Lung (tissue), 12 donors: ENCODE data around the gene ADAMTS14. TPM values are rescaled to one million over a fixed set of nuclear protein-coding genes. Genes with fewer than 3 reads are reported as not detected.

Experiments
- ATAC-seq: fragments of 200-7000 bp; cut with Tn5 transposase; one replicate; pipeline ENCODE4 v1.9.1; 2020; ENCODE audit warnings: moderate number of reproducible peaks; ENCODE audit not compliant: insufficient read depth, low FRiP score
- DNase-seq, 3 donors: peaks; one replicate each; pipeline ENCODE4 v3.0.0-alpha.2; 2013 to 2017
- H3K27ac ChIP-seq, 2 donors: one replicate each; pipeline ENCODE4 v1.5.1; 2013; ENCODE audit warnings: mild to moderate bottlenecking in 2 of 2, moderate library complexity in 2 of 2, control low read depth in 1 of 2, inconsistent platforms in 1 of 2, low read depth in 1 of 2, low read length in 1 of 2
- H3K27me3 ChIP-seq, 3 donors: one replicate each; pipeline ENCODE4 v1.5.1; 2013; ENCODE audit warnings: low read length in 2 of 3; ENCODE audit not compliant: control insufficient read depth in 3 of 3, insufficient read depth in 3 of 3
- H3K36me3 ChIP-seq, 4 donors: one replicate each; pipeline ENCODE4 v1.5.1; 2013; ENCODE audit warnings: low read length in 4 of 4, mild to moderate bottlenecking in 1 of 4, moderate library complexity in 1 of 4; ENCODE audit not compliant: control insufficient read depth in 4 of 4, insufficient read depth in 4 of 4
- H3K4me1 ChIP-seq, 5 donors: one replicate each; pipeline ENCODE4 v1.5.1; 2013; ENCODE audit warnings: low read length in 5 of 5, mild to moderate bottlenecking in 2 of 5, moderate library complexity in 1 of 5; ENCODE audit not compliant: control insufficient read depth in 5 of 5, insufficient read depth in 5 of 5
- H3K4me3 ChIP-seq: one replicate; pipeline ENCODE4 v1.5.1; 2013; ENCODE audit warnings: mild to moderate bottlenecking, control low read depth, moderate library complexity
- H3K9ac ChIP-seq, 2 donors: one replicate each; pipeline ENCODE4 v1.5.1; 2013; ENCODE audit warnings: low read length in 2 of 2, control low read depth in 1 of 2; ENCODE audit not compliant: insufficient read depth in 1 of 2
- H3K9me3 ChIP-seq, 4 donors: one replicate each; pipeline ENCODE4 v1.5.1; 2013; ENCODE audit warnings: low read length in 3 of 4, mild to moderate bottlenecking in 1 of 4, moderate library complexity in 1 of 4; ENCODE audit not compliant: control insufficient read depth in 4 of 4, insufficient read depth in 3 of 4
- CTCF ChIP-seq: IDR thresholded peaks from 2 replicates; pipeline ENCODE4 v1.5.1; 2012; ENCODE audit warnings: mild to moderate bottlenecking; ENCODE audit errors: control extremely low read depth, extremely low read depth
- WGBS, 2 donors: extraction: QIAGEN DNeasy Blood & Tissue Kit; methylation state at CpG; one replicate each; pipeline ENCODE4 v1.1.7; 2013; 5-methylcytosine and 5-hydroxymethylcytosine counted together
- polyA plus RNA-seq, 2 donors: library from polyadenylated mRNA; stranded (reverse); fragments of 200-250 nt; gene quantifications; one replicate each; pipeline ENCODE4 v1.2.1, GENCODE V29; 2013
- total RNA-seq, 2 donors: library from RNA; depleted of rRNA in 1 of 2; stranded (reverse); fragments of >200 nt in 1 of 2; gene quantifications; one replicate each; pipeline ENCODE4 v1.2.1, GENCODE V29; 2014 to 2021
- donor health status: control.
- donor health status: control.
- donor health status: Bipolar disorder and iron deficiency.
- donor health status: healthy.
- donor health status: DM: yes; HTN: yes; CAD: no.

Gene ADAMTS14
- total and polyA plus RNA-seq, 4 donors: 0.47 to 3.9 (median 1.2) TPM

- H3K36me3 ChIP-seq: no peaks in the 10 kb centered on the region
- no peak overlapping the region for H3K4me3 ChIP-seq
- H3K9ac ChIP-seq: no peak overlapping the region
- ATAC-seq (no peak), DNase-seq (no peak)
- no peak for TF ChIP-seq CTCF
- H3K27me3 ChIP-seq: no peaks in the 10 kb centered on the region
- H3K4me1 ChIP-seq: peaks cover 3 to 32% (median 11%) of the 10 kb centered on the region in 5 donors
- H3K27ac ChIP-seq: no peak overlapping the region
- H3K9me3 ChIP-seq: no peaks in the 10 kb centered on the region
- WGBS, 2 donors: 88 to 92% methylated on average over 7 of the region's 7 CpGs
Measured at GRCh38 chr10:70669732-70670317, 2.5 kb upstream of the ADAMTS14 start.

GRCh38 chr10:70671619-70672164 is 614 bp upstream of the ADAMTS14 start:
- Histone ChIP-seq H3K4me1 (peaks cover 2 to 32% (median 10%) of the 10 kb centered on the region in 5 donors), H3K27me3 (no peaks in the 10 kb centered on the region)

GRCh38 chr10:70673043-70673928 is 980 bp downstream of the ADAMTS14 start:
- H3K36me3 ChIP-seq: no peaks in the 10 kb centered on the region
- ATAC-seq (peak; percentile 27), DNase-seq (peak; percentile 46 to 51 (median 50))
- WGBS, 2 donors: 61 to 71% methylated on average over 14 of the region's 14 CpGs
- H3K9ac ChIP-seq: peak overlapping the region in 1 of 2 donors; percentile 51
- H3K4me1 ChIP-seq: peaks cover 2 to 32% (median 10%) of the 10 kb centered on the region in 5 donors
- H3K27me3 ChIP-seq: no peaks in the 10 kb centered on the region
- TF ChIP-seq CTCF: no peak
- no peak overlapping the region for H3K4me3 ChIP-seq
- H3K27ac ChIP-seq: no peak overlapping the region
- no peaks in the 10 kb centered on the region for H3K9me3 ChIP-seq

More at GRCh38 chr10:70671619-70672164, 614 bp upstream of the ADAMTS14 start:
- no peak for TF ChIP-seq CTCF
- no peaks in the 10 kb centered on the region for H3K36me3 ChIP-seq
- 20 to 21% methylated on average over 5 of the region's 5 CpGs for WGBS, 2 donors
- no peak overlapping the region for H3K4me3 ChIP-seq
- ATAC-seq: no peak
- DNase-seq: no peak
- peak overlapping the region in 1 of 2 donors; percentile 30 for H3K9ac ChIP-seq
- no peak overlapping the region for H3K27ac ChIP-seq
- H3K9me3 ChIP-seq: no peaks in the 10 kb centered on the region
